GM18505 (cell line): ENCODE results near the gene RECQL.
"Not testable (repeated sequence)": the region's sequence is repeated elsewhere in the genome, so short reads cannot be mapped to it uniquely, and the experiment has no call there.

Experiments
- ATAC-seq: cut with Tn5 transposase; IDR thresholded peaks from one replicate; pipeline ENCODE4 v1.9.1; 2021; ENCODE audit not compliant: unreplicated experiment
- POLR2A ChIP-seq: IDR thresholded peaks from 4 replicates; pipeline ENCODE4 v1.6.1; 2011; ENCODE audit warnings: borderline replicate concordance; ENCODE audit not compliant: insufficient read depth, insufficient read length; ENCODE audit errors: extremely low read depth

Gene RECQL

GRCh38 chr12:21429994-21430393, 71.4 kb downstream of the RECQL start:
- TF ChIP-seq POLR2A, result no peak
- ATAC-seq, result no peak

- TF ChIP-seq POLR2A, result no peak
- no peak for ATAC-seq
Measured at GRCh38 chr12:21428241-21428640, 73.2 kb downstream of the RECQL start.

GRCh38 chr12:21419009-21419699, 82.3 kb downstream of the RECQL start:
- ATAC-seq, result not testable (repeated sequence)
